HG03565 (cell line): Measurements from ENCODE around the gene HIGD2B.
"Not testable (repeated sequence)": the region's sequence is repeated elsewhere in the genome, so short reads cannot be mapped to it uniquely, and the experiment has no call there.

Experiments used
- ATAC-seq: cut with Tn5 transposase; IDR thresholded peaks from one replicate; pipeline ENCODE4 v1.9.1; 2021; ENCODE audit warnings: mild to moderate bottlenecking, moderate library complexity; ENCODE audit not compliant: unreplicated experiment

HIGD2B gene

GRCh38 chr15:72685925-72686794 lies at the start of gene HIGD2B, which contains the start of gene BBS4:
HIGD2B (minus strand) TSS chr15:72686182; CDS start chr15:72676374, 9,808 bp downstream.
BBS4 (plus strand) TSS chr15:72686207; CDS start chr15:72686228, 21 bp downstream.
- peak; percentile 81 for ATAC-seq

- ATAC-seq, result no peak
These were observed 49.1 kb upstream of the HIGD2B start for GRCh38 chr15:72735111-72735510.

- ATAC-seq, result no peak
These were observed 48.2 kb upstream of the HIGD2B start for GRCh38 chr15:72733941-72734738.

- no peak for ATAC-seq
These were observed 46.5 kb upstream of the HIGD2B start for GRCh38 chr15:72732516-72732915.

- ATAC-seq, result no peak
These were observed 46.1 kb upstream of the HIGD2B start for GRCh38 chr15:72732086-72732485.

GRCh38 chr15:72728821-72729220 lies 42.8 kb upstream of the HIGD2B start:
- no peak for ATAC-seq

- not testable (repeated sequence) for ATAC-seq
These were observed 42.3 kb upstream of the HIGD2B start for GRCh38 chr15:72728249-72728648.

GRCh38 chr15:72727154-72727553 lies 41.2 kb upstream of the HIGD2B start:
- ATAC-seq, result no peak

GRCh38 chr15:72725851-72726250 lies 39.9 kb upstream of the HIGD2B start:
- not testable (repeated sequence) for ATAC-seq

- no peak for ATAC-seq
These were observed 39.5 kb upstream of the HIGD2B start for GRCh38 chr15:72725446-72725845.

- ATAC-seq, result no peak
These were observed 38.0 kb upstream of the HIGD2B start for GRCh38 chr15:72724028-72724427.

GRCh38 chr15:72722071-72722696 lies 36.2 kb upstream of the HIGD2B start:
- ATAC-seq, result no peak

- ATAC-seq, result not testable (repeated sequence)
These were observed 22.7 kb upstream of the HIGD2B start for GRCh38 chr15:72708551-72709303.

- ATAC-seq, result no peak
These were observed 20.3 kb upstream of the HIGD2B start for GRCh38 chr15:72706266-72706665.

GRCh38 chr15:72700076-72700475 lies 14.1 kb upstream of the HIGD2B start:
- ATAC-seq, result no peak

GRCh38 chr15:72698938-72699337 lies 13.0 kb upstream of the HIGD2B start:
- ATAC-seq, result no peak

- no peak for ATAC-seq
These were observed 5.0 kb upstream of the HIGD2B start for GRCh38 chr15:72690938-72691337.

- ATAC-seq, result no peak
These were observed 2.7 kb upstream of the HIGD2B start for GRCh38 chr15:72688697-72689096.

- ATAC-seq, result no peak
These were observed 569 bp downstream of the HIGD2B start for GRCh38 chr15:72685301-72685924.

GRCh38 chr15:72682772-72683171 lies 3.2 kb downstream of the HIGD2B start:
- no peak for ATAC-seq
